SK-MEL-5 (cell line): ENCODE data around the gene CLDN34. TPM values are rescaled to one million over a fixed set of nuclear protein-coding genes. Genes with fewer than 3 reads are reported as not detected.

ENCODE experiments used
- DNase-seq: peaks from one replicate; pipeline ENCODE4 v3.0.0-alpha.2; 2016; ENCODE audit warnings: low read depth, low spot score
- in situ Hi-C: cut with HindIII; loops from 2 replicates; pipeline ENCODE4 v1.10.0; 2016; ENCODE audit warnings: low sequenced_read_pairs, high pct_unique_total_duplicates, low pct_unique_long_range_greater_than_20kb
- total RNA-seq: library from RNA; depleted of rRNA; stranded (reverse); fragments of >200 nt; shearing (Covaris generic); gene quantifications from 2 replicates; pipeline ENCODE4 v1.2.3, GENCODE V29; 2014; rRNA removed

CLDN34 gene
- total RNA-seq, 1 experiment from 2014 or later = not detected

DNA sequence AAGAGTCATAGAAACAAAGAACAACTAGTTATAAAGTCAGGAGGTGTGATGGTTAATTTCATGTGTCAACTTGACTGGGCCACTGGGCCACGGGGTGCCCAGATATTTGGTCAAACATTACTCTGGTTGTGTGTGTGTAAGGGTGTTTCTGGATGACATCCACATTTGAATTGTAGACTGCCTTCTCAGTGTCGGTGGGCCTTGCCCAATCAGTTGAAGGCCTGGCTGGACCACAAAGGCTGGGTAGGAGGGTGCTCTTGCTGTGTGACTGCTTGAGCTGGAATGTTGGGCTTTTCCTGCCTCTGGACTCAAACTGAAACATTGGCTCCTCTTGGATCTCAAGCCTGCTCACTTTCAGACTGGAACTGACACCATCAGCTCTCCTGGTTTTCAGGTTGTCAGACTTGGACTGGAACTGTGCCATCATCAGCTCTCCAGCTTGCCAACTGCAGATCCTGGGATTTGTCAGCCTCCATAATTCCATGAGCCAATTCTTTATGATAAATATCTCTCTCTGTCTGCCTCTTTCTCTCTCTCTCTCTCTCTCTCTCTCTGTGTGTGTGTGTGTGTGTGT, 41.4 kb downstream of the CLDN34 start:
- in situ Hi-C loops = no loop called here
- no peak for DNase-seq

DNA sequence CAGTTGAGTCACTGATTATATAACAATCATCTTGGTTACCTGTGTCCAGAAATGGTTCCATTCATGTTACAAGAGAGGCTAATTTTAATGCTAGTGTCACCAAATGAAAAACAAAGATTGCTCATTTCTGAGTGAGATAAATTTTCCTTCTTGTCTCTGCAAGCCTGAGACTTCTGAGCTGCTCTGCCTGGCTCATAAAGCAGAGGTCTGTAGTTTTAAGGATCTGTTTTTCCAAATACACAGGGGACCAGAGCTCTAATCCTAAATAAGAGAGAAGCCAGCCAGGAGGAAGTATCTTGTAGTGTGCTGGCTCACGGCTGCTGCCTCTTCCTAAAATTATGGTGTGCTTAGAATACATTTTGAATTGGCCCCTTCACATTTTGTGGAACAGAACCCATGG, 42.6 kb downstream of the CLDN34 start:
- in situ Hi-C loops = no loop called here
- no peak for DNase-seq

DNA sequence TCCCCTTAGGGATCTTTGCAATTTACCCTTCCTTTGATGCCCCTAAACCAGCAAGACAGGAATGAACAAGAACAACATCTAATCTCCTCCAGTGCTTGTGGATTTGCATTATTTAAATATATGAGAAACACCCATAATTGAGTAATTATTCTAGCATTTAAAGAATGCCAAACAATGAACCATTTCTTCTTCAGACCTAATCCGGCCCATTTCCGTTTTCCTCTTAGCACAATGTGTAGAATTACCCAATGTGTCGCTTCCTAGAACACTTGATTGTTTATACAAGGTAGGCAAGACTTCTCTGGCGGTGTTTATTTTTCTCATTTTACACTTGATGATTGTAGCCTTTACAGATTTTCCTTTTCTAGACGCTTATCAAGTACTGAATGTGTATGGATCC, 43.5 kb downstream of the CLDN34 start:
- in situ Hi-C loops = no loop called here
- DNase-seq = peak; percentile 19

DNA sequence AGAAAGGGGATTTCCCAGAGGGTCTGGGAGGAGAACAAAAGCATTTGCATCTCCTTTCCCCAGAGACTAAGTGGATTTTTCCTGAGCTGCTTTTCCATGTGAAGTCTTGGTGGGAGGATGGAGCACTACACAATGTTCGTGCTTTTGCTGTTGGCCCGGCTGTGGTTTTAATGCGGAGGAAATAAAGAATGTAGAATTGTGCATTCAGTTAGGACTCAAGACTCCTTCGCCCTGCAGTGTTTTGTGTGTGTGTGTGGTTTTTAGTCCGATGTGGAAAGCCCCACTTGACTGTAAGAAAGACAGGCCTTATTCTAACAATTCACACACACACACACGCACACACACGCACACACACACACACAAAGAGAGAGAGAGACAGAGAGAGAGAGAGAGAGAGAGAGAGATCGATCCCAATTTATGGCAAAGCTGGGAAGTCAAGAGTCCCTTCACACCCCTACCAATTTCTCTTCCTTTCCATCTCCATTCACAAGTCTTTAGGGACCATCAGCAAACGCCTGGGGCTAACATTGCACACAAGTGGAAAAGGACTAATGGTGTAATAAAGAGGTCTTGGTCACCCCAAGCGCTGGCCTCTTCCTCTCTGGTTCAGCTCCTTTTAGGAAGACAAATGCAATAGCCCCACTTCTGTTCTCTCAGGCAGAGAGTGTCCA, 44.2 kb downstream of the CLDN34 start:
- peak; percentile 50 for DNase-seq
- in situ Hi-C loops = no loop called here

DNA sequence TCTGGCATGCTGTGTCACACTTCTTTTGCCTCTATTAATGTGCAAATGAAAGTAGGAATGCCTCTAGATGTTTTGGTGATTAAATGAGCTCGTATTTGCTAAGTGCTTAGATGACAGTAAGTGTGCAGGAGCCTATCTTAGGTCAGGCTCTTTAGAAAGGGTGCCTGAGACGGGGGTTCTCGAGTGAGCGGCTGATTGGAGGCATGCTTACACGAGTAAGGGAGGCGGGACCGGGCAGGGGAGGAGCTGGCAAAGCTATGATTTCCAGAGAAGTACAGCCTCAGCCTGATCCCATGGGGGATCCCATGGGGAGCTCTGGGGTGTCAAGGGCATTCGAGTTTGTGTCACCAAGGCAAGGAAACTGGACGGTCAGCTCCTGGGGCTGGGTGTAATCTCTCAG, 44.8 kb downstream of the CLDN34 start:
- in situ Hi-C loops = no loop called here

DNA sequence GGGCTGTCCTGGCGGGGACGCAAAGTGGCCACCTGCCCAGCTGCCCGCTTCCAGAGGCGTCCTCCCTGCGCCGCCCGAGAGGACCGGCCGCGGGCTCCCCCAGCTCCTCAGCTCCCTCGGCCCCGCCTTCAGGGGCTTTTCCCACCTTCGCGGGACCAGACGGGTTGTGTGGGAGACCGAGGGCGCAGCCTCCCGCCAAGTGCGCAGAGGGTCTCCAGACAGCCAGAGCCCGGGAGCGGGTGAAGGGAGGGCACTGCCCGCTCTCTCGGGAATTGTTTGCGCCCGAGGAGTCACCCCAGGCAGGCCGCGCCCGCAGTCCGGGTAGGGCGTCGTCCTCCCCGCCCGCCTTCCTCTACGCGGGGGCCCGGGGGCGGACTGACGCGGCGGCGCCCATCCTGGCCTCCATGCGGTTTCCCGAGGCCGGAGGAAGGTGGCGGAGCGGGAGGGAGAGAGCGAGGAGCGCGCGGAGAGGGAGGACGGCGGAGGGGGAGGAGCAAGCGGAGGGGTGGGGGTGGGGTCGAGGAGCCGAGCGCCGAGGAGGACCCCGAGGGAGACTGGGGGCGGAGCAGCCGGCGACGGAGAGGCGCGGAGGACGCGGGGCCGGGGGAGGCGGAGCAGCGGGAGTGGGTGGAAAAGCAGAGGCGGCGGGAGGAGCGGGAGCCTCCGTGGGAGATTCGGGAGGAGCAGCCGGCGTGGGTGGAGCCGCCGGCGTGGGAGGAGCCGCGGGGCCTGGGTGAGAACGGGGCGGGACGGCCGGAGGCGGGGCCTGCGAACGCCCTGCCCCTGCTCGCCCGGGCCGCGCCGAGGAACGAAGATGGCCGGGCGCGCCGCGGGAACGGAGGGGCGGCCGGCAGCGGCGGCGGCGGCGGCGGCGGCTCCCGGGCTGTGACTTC, 47.5 kb downstream of the CLDN34 start:
- in situ Hi-C loops = no loop called here
- peak; percentile 71 for DNase-seq

More for the DNA sequence above, 44.8 kb downstream of the CLDN34 start:
- DNase-seq = no peak

DNA sequence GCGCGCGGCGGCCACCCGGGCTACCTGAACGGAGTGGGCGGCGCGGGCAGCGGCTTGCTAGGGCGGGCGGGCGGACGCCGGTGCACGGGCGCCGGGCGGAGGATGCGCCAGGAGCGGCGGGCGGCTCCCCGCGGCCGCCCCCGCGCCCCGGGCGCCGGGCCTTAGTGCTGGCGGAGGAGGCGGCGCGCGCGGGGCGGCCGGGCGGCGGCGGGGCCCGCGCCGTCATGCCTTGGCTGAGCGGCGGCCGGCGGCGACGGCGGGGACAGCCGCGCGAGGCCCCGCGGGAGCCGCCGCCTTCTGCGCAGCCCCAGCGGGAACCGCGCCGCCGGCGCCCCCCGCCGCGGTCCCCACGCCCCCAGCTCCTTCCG, 48.2 kb downstream of the CLDN34 start:
- in situ Hi-C loops = no loop called here
- DNase-seq = no peak

DNA sequence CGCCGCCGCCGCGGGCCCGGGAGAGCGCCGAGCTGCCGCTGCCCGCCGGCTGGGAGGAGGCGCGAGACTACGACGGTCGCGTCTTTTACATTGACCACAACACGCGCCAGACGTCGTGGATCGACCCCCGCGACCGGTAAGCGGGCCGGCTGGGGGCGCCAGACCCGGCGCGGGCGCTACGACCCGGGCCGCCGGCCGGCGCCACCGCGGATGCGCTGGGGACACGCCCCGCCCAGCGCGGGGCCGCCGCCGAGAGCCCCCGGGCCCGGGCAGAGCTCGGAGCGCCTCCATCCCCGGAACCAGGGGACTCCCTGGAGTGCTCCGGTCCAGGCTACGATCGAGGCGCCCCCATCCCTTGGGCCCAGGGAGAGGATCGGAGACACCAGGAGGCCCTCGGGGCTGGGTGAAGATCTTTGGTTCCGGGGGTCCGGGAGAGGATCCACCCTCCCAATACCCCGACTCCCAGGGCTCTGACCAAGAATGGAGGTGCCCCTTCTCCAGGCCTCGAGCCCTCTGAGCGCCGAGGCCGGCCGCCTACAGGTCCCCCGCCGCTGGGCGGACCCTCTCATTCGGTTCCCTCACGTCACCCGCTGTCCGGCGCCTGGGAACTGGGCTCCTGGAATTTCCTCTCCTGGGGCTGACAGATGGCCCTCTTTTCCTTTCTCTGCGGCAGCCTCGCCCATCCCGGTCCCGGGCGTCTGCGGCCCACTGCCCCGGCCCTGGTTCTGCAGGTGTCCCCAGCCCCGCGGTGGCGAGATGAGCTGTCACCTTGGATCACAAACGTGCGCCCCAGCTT, 48.8 kb downstream of the CLDN34 start:
- in situ Hi-C loops = no loop called here
- DNase-seq = no peak

DNA sequence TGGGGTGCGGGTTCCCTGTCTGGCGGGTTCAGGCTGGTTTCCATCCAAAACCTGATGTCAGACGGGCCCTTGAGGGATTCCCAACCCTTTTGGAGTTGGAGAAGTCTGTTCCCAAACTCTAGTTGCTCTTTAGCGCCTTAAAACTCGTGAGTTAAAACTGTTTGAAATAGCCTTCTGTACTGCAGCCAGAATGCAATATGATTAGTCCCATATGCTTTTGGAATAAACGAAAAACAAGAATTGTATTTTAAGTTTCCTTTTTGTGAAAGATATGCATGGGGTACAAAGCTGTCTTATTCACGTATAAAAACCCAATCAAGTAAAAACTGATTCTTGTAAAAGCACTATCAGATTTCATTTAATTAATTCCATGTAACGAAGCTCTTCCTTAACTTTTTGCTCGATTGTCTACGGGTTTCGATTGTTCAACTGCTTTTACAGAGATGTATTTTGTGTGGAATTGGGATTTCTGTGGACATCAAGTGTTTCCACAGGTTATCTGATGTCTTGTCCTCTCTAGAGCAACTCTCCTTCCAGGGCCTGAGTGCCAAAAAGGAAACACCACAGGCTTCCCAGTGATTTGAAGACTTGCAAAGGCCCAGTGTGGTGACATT, 49.5 kb downstream of the CLDN34 start:
- DNase-seq = no peak
- in situ Hi-C loops = no loop called here

DNA sequence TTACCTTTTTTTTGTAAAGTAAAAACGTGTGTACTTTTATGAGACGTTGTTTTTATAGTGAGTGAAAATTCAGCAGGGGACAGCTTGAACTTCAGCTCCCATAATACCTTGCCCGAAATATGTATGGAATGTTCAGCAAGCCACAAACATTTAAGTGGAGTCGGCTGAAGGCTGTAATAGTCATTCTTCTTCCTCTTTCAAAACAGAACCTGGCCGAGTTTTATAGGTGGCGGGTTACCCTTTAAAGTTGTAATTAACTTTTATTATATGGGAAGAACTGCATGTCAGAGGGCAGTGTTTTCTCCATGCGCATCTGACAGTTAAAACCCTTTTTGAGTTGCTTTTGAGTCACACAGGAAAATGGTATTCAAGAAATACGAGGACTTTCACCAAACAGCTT, 50.7 kb downstream of the CLDN34 start:
- peak; percentile 16 for DNase-seq
- in situ Hi-C loops = no loop called here

Other genes starting within 250 kb of the CLDN34 start
- gene GPR143, start 201.5 kb upstream of the CLDN34 start, total RNA-seq = 207 and 215 TPM in 2 replicates
- 3.5 and 4.4 TPM in 2 replicates for gene SHROOM2, start 180.9 kb upstream of the CLDN34 start, total RNA-seq
- gene CLCN4, start 189.6 kb downstream of the CLDN34 start, total RNA-seq = 1.8 and 4.1 TPM in 2 replicates